HL-60/S4 treated with retinoic acid at 250 ng/mL for 4 days and 3 days (cell line): ENCODE data around the gene YEATS2.
"Not testable (repeated sequence)": the region's sequence is repeated elsewhere in the genome, so short reads cannot be mapped to it uniquely, and the experiment has no call there.

Experiments
- in situ Hi-C: fragments of 300-500 bp; cut with MboI; formaldehyde crosslinking; loops from 2 replicates; pipeline ENCODE4 v1.7.0; 2022; ENCODE audit warnings: low sequenced_read_pairs

Gene YEATS2

DNA sequence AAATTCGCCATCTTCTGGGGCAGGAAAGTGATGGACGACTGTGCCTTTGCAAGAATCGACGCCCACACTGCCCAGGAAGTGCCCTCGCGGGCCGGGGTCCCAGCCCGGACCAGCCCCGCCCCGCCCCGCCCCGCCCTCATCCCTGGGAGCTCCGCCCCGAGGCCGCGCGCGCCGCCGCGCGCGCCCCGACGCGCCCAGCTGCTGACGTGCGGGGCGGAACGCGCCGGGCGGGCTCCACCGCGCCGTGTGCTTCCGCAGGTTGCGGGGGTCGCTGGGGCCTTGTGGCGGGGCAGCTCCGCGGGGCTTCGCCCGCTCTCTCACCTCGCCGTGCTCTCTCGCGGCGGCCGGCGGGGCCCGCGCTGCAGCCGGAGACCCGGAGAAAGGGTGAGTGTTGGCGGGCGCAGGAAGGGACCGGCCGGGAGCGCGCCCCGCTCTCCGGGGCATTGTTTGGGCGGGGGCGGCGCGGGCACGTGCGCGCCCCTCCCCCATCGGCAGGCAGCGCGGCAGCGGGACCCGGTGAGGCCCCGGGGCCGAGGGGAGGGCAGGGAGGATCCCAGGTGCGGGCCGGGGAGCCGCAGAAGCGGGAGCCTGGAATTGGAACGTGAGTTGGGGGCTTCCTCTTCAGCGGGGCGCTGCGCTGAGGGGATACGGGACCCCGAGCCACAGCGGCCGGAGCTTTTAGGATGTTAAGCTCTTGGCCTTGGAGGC lies at the start of gene YEATS2:
TSS of gene YEATS2 (plus strand) at position 188 of the 708 bp plus-strand sequence. CDS start 17,366 bp downstream, outside the sequence.
- in situ Hi-C loops: no loop called here

DNA sequence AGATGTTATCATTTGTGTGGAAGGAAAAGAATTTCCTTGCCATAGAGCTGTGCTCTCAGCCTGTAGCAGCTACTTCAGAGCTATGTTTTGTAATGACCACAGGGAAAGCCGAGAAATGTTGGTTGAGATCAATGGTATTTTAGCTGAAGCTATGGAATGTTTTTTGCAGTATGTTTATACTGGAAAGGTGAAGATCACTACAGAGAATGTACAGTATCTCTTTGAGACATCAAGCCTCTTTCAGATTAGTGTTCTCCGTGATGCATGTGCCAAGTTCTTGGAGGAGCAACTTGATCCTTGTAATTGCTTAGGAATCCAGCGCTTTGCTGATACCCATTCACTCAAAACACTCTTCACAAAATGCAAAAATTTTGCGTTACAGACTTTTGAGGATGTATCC lies 47.0 kb upstream of the YEATS2 start:
- in situ Hi-C loops: no loop called here

DNA sequence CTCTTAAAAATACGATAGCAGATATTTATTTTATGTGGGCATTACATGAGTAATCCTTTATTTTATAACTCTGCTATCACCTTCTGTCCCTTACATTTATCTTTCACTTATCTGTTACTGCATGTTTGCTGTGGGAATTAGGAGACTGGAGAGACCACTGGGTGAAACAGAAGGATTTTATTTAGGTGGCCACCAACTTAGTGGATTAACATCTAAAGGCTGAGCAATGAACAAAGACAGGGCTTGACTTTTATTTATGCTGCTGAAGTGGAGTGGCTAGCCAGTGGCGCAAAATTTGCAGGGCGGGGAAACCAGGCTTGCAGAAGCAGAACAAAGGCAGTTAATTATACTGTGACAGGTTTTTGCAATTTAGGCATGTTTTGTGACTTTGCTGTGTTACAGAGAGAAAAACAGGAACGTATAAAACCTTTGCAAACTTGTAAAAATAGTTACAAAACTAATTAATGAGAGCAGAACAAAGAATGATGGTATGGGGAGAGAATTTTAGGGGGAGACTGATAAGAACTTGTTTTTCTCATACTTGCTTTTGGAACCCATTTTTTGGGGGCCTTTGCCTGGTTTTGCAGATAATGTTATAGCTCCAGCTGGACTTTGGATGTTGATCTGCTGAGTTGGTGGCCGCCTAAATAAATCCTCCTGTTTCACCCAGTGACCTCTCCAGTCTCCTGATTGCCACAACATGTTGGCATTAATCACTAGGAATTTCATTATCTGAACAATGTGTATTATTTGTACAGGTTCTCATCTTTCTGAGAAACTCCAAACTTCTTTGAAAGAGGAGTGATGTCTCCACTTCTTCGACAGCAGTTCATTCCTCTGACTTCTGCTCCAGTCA lies 44.2 kb upstream of the YEATS2 start:
- in situ Hi-C loops: no loop called here

- in situ Hi-C loops: no loop called here
Observed at GRCh38 chr3:183654727-183655126, 42.9 kb upstream of the YEATS2 start.

DNA sequence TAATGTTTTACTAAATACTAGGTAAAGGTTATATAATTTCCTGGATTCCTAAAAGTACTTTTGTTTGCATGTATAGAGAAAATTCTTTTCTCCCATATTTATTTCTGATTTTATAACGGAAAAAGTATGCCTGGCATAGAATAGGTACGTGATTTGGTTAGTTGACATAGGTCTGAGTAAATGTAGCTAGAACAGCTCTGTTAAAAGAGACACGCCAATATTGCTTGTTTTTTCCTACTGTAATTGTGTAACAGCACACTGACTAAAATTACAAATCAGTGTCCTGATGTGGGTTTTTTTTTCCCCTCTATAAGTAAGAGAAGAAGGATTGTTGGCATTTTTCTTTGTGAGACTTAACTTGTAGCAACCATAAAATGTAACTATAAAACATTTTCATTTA lies 35.5 kb upstream of the YEATS2 start:
- in situ Hi-C loops: no loop called here

- in situ Hi-C loops: no loop called here
Observed at GRCh38 chr3:183664913-183665381, 32.6 kb upstream of the YEATS2 start.

- in situ Hi-C loops: no loop called here
Observed at GRCh38 chr3:183680061-183680460, 17.5 kb upstream of the YEATS2 start.

- in situ Hi-C loops: no loop called here
Observed at GRCh38 chr3:183687705-183688104, 9.9 kb upstream of the YEATS2 start.

- in situ Hi-C loops: no loop called here
Observed at GRCh38 chr3:183688874-183689273, 8.7 kb upstream of the YEATS2 start.

DNA sequence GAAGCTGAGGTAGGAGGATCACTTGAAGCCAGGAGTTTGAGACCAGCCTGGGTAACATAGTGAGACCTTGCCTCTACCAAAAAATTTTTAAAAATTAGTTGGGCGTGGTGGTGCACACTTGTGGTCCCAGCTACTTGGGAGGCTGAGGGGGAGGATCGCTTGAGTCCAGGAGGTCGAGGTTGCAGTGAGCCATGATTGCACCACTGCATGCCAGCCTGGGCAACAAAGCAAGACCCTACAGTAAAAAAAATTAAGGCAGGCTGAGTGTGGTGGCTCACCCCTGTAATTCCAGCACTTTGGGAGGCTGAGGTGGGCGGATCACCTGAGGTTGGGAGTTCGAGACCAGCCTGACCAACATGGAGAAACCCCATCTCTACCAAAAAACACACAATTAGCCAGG lies 8.0 kb upstream of the YEATS2 start:
- in situ Hi-C loops: not testable (repeated sequence)

DNA sequence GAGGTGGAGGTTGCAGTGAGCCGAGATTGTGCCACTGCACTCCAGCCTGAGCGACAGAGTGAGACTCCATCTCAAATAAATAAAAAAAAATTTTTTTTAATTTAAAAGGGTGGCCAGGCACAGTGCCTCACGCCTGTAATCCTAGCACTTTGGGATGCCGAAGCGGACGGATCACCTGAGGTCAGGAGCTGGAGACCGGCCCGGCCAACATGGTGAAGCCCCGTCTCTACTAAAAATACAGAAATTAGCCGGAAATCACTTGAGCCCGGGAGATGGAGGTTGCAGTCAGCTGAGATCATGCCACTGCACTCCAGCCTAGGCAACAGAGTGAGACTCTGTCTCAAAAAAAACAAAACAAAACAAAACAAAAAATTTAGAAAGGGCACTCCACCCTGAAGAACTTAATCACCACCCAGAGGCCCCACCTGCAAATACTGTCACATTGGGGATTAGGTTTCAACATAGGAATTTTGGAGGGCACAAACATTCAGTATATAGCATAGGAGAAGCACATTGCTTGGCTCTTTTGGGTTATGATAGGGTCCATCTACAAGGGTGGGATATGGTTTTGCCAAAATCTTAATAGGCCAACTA lies 7.1 kb upstream of the YEATS2 start:
- in situ Hi-C loops: no loop called here

DNA sequence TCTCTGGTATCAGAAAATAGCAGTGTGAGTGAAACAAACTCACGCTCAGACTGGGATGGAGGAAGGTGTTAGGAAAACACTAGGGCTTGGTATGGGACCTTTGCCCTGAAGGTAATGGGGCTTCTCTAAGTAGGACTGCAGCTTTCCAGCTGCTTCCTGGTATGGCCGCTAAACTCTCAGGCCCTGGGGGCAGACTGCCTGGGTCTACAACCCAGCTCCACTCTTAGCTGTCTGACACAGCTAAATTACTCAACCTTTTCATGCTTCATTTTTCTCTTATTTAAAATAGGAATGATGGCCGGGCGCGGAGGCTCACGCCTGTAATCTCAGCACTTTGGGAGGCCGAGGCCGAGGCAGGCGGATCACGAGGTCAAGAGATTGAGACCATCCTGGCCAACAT lies 5.2 kb upstream of the YEATS2 start:
- in situ Hi-C loops: no loop called here

DNA sequence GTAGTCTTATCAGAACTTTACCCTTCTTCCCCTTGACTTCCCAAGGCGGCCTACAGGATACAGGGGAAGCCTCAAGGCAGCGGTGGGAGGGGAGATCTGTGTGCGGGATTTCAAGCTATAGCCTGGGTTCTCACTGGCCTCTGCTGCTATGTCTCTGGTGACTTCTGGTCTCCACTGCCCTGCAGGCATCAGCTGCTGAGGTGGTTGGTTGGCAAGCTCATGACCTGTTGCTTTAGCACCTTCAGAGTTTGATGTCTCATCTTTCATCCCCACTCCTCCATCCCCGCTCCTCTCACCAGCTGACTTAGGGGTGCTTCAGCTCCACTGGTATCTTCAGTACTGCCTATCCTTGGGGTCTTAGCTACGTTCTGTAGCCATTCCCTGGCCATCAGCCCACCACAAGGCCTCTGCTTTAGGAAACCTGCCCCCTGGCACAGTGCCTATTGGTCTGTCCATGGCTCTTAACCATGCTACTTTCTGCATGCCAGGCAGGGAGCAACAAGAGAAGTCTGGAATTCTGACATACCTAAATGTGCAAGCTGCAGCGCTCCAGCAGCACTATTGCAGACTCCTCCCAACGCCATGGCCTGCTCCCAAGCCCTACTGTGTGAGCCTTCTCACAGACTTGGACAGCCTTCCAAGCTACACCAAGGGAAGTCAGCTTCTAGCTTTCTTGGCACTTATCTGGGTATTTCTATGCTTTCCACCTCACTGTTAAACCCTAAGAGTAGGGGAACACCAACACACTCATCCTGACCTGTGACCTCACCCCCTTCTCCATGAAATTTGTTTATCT lies 1.8 kb upstream of the YEATS2 start:
- in situ Hi-C loops: no loop called here

- in situ Hi-C loops: no loop called here
Observed at GRCh38 chr3:183697123-183697609, 431 bp upstream of the YEATS2 start.

GRCh38 chr3:183698318-183698751 lies 738 bp downstream of the YEATS2 start:
- in situ Hi-C loops: no loop called here

GRCh38 chr3:183698756-183699155 lies 1.2 kb downstream of the YEATS2 start:
- in situ Hi-C loops: no loop called here

GRCh38 chr3:183699238-183699947 lies 1.8 kb downstream of the YEATS2 start:
- in situ Hi-C loops: no loop called here

- in situ Hi-C loops: no loop called here
Observed at GRCh38 chr3:183701744-183702143, 4.1 kb downstream of the YEATS2 start.

GRCh38 chr3:183703892-183704291 lies 6.3 kb downstream of the YEATS2 start:
- in situ Hi-C loops: not testable (repeated sequence)

- in situ Hi-C loops: no loop called here
Observed at GRCh38 chr3:183710231-183710630, 12.6 kb downstream of the YEATS2 start.
